ENCODE data around the gene CENPP.

GRCh38 chr9:92647671-92648473 is 322.1 kb downstream of the CENPP start:
- TF ChIP-seq CTCF (IDR thresholded peaks at IDR 0.05; ENCODE audit: low read length) = no peak
- no peak for TF ChIP-seq EZH2 (optimal IDR thresholded peaks at IDR 0.05; ENCODE audit: low read depth, low read length)
- TF ChIP-seq EZH2phosphoT487 (IDR thresholded peaks at IDR 0.05; ENCODE audit: low read length) = no peak

Measured in MM.1S (cell line).